ENCODE results near the gene CFDP1. TPM values are rescaled to one million over a fixed set of nuclear protein-coding genes. Genes with fewer than 3 reads are reported as not detected.

CFDP1 gene
- total and polyA plus RNA-seq, 2 of the 13 experiments (the other 11 are each of a cell fraction or from before 2014, with no cell fraction given) = 78.6 to 153 TPM

DNA sequence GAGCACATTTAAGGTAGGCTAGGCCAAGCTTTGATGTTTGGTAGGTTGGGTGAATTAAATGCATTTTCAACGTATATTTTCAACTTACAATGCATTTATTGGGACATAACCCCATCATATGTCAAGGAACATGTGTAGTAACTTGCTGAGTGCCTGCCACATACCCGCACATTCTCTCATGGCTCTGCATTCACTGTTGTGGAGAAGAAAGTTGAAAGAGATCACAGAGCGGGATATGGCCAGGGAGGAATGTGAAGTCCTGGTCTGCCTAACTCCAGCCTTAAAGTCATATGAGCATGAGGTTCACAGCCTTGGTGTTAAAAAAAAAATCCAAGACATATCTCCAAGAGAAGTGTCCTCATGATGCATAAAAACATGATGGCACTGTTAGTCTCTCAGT, 79.1 kb downstream of the CFDP1 start:
- ChIA-PET CTCF (ENCODE audit: low intra/inter-chr PET ratio, low total read pairs) (no interaction called here), POLR2A (no interaction called here)
- no TSS peak for BruUV-seq (replicated peaks)
- WGBS (ENCODE audit: low lambda C conversion rate) = 99% methylated on average over 3 of the region's 3 CpGs
- H3K79me2 ChIP-seq (ENCODE audit: insufficient read depth, low read length) = no peaks in the 10 kb centered on the region
- no peaks in the 10 kb centered on the region for H3K27me3 ChIP-seq (ENCODE audit: control insufficient read depth in 1 of 2, insufficient read depth in 2 of 2, low read length in 2 of 2)
- intact Hi-C loops (cut with micrococcal nuclease; ENCODE audit: unreplicated experiment) (no loop called here), in situ Hi-C loops (cut with HindIII; ENCODE audit: extremely low pct_ligation_motif_present, low pct_unique_long_range_greater_than_20kb) (no loop called here)
- no peak overlapping the region for H2AFZ ChIP-seq (ENCODE audit: low read length)
- no peak overlapping the region for H3K27ac ChIP-seq (ENCODE audit: extremely low read length, insufficient read depth, low read length)
- no peaks in the 10 kb centered on the region for H4K20me1 ChIP-seq (ENCODE audit: insufficient read depth, low read length)
- H3K36me3 ChIP-seq (replicated peaks in 1 of 2; ENCODE audit: control insufficient read depth in 1 of 2, insufficient read depth in 2 of 2, low read length in 2 of 2) = peaks cover 1 to 2% of the 10 kb centered on the region in 2 experiments; a peak in 2 of 5 replicates
- TF ChIP-seq POLR2A (IDR thresholded peaks at IDR 0.05; ENCODE audit: insufficient read depth in 1 of 2, low read depth in 2 of 2, low read length in 2 of 2) = no peak
- no peak for TF ChIP-seq MYC (CRISPR knock-in tag; IDR thresholded peaks at IDR 0.05; ENCODE audit: borderline replicate concordance)
- TF ChIP-seq ZNF512 (CRISPR knock-in tag; IDR thresholded peaks at IDR 0.05) = no peak
- TF ChIP-seq, protein P1, sequence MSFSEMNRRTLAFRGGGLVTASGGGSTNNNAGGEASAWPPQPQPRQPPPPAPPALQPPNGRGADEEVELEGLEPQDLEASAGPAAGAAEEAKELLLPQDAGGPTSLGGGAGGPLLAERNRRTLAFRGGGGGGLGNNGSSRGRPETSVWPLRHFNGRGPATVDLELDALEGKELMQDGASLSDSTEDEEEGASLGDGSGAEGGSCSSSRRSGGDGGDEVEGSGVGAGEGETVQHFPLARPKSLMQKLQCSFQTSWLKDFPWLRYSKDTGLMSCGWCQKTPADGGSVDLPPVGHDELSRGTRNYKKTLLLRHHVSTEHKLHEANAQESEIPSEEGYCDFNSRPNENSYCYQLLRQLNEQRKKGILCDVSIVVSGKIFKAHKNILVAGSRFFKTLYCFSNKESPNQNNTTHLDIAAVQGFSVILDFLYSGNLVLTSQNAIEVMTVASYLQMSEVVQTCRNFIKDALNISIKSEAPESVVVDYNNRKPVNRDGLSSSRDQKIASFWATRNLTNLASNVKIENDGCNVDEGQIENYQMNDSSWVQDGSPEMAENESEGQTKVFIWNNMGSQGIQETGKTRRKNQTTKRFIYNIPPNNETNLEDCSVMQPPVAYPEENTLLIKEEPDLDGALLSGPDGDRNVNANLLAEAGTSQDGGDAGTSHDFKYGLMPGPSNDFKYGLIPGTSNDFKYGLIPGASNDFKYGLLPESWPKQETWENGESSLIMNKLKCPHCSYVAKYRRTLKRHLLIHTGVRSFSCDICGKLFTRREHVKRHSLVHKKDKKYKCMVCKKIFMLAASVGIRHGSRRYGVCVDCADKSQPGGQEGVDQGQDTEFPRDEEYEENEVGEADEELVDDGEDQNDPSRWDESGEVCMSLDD (CRISPR knock-in tag; IDR thresholded peaks at IDR 0.05; ENCODE audit: borderline replicate concordance) = no peak
- H3K9me3 ChIP-seq (ENCODE audit: low read length) = no peaks in the 10 kb centered on the region
- H3K4me3 ChIP-seq (replicated peaks in 1 of 3; ENCODE audit: insufficient read depth in 1 of 3, low read depth in 2 of 3, low read length in 3 of 3) = no peak overlapping the region
- no peak overlapping the region for H3K4me2 ChIP-seq (ENCODE audit: low read depth, low read length)
- H3K9ac ChIP-seq (ENCODE audit: insufficient read depth, low read depth, low read length) = no peak overlapping the region
- FAIRE-seq (no peak), ATAC-seq (no peak), DNase-seq (ENCODE audit: low spot score) (no peak)
- H3K4me1 ChIP-seq (ENCODE audit: insufficient read depth, low read length) = no peaks in the 10 kb centered on the region

GRCh38 chr16:75351183-75351582, 82.1 kb downstream of the CFDP1 start:
- H3K4me3 ChIP-seq (replicated peaks in 1 of 3; ENCODE audit: insufficient read depth in 1 of 3, low read depth in 2 of 3, low read length in 3 of 3) = no peak overlapping the region
- ChIA-PET CTCF (ENCODE audit: low intra/inter-chr PET ratio, low total read pairs) (no interaction called here), POLR2A (no interaction called here)
- H3K4me2 ChIP-seq (ENCODE audit: low read depth, low read length) = no peak overlapping the region
- H3K4me1 ChIP-seq (ENCODE audit: insufficient read depth, low read length) = no peaks in the 10 kb centered on the region
- in situ Hi-C loops (cut with HindIII; ENCODE audit: extremely low pct_ligation_motif_present, low pct_unique_long_range_greater_than_20kb) (no loop called here), intact Hi-C loops (cut with micrococcal nuclease; ENCODE audit: unreplicated experiment) (no loop called here)
- H3K36me3 ChIP-seq (replicated peaks in 1 of 2; ENCODE audit: control insufficient read depth in 1 of 2, insufficient read depth in 2 of 2, low read length in 2 of 2) = peaks cover 0 to 6% of the 10 kb centered on the region in 2 experiments; a peak in 2 of 5 replicates
- no peak for FAIRE-seq
- no peaks in the 10 kb centered on the region for H3K9me3 ChIP-seq (ENCODE audit: low read length)
- no peak for DNase-seq (ENCODE audit: low spot score)
- no peak for ATAC-seq
- no peak overlapping the region for H3K9ac ChIP-seq (ENCODE audit: insufficient read depth, low read depth, low read length)
- H3K79me2 ChIP-seq (ENCODE audit: insufficient read depth, low read length) = no peaks in the 10 kb centered on the region
- no peak overlapping the region for H3K27ac ChIP-seq (ENCODE audit: extremely low read length, insufficient read depth, low read length)
- H4K20me1 ChIP-seq (ENCODE audit: insufficient read depth, low read length) = no peaks in the 10 kb centered on the region
- no peaks in the 10 kb centered on the region for H3K27me3 ChIP-seq (ENCODE audit: control insufficient read depth in 1 of 2, insufficient read depth in 2 of 2, low read length in 2 of 2)
- no peak for TF ChIP-seq SNAPC2 (CRISPR knock-in tag; IDR thresholded peaks at IDR 0.05)
- no peak for TF ChIP-seq ZNF550 (CRISPR knock-in tag; IDR thresholded peaks at IDR 0.05; ENCODE audit: borderline replicate concordance)
- no peak for TF ChIP-seq SAP130 (CRISPR knock-in tag; IDR thresholded peaks at IDR 0.05; ENCODE audit: low read depth)
- TF ChIP-seq, protein P2, sequence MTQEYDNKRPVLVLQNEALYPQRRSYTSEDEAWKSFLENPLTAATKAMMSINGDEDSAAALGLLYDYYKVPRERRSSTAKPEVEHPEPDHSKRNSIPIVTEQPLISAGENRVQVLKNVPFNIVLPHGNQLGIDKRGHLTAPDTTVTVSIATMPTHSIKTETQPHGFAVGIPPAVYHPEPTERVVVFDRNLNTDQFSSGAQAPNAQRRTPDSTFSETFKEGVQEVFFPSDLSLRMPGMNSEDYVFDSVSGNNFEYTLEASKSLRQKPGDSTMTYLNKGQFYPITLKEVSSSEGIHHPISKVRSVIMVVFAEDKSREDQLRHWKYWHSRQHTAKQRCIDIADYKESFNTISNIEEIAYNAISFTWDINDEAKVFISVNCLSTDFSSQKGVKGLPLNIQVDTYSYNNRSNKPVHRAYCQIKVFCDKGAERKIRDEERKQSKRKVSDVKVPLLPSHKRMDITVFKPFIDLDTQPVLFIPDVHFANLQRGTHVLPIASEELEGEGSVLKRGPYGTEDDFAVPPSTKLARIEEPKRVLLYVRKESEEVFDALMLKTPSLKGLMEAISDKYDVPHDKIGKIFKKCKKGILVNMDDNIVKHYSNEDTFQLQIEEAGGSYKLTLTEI (CRISPR knock-in tag; conservative IDR thresholded peaks at IDR 0.05) = no peak
- TF ChIP-seq ZNF660 (CRISPR knock-in tag; IDR thresholded peaks at IDR 0.05; ENCODE audit: borderline replicate concordance, low read depth) = no peak
- TF ChIP-seq NR1H2 (CRISPR knock-in tag; IDR thresholded peaks at IDR 0.05; ENCODE audit: borderline replicate concordance, low read depth) = no peak
- no TSS peak for BruUV-seq (replicated peaks)
- H2AFZ ChIP-seq (ENCODE audit: low read length) = no peak overlapping the region

All from HepG2 (cell line).